Lung (tissue), 16 donors: Measurements from ENCODE around the gene MPP7. TPM values are rescaled to one million over a fixed set of nuclear protein-coding genes. Genes with fewer than 3 reads are reported as not detected.
A peak's percentile ranks its signal among the peaks of the same experiment; 100 is the strongest.

ENCODE experiments used
- ATAC-seq: fragments of 200-7000 bp; cut with Tn5 transposase; one replicate; pipeline ENCODE4 v1.9.1; 2020; ENCODE audit warnings: moderate number of reproducible peaks; ENCODE audit not compliant: insufficient read depth, low FRiP score
- DNase-seq, 3 donors: peaks; one replicate each; pipeline ENCODE4 v3.0.0-alpha.2; 2013 to 2017
- H3K27ac ChIP-seq, 2 donors: one replicate each; pipeline ENCODE4 v1.5.1; 2013; ENCODE audit warnings: mild to moderate bottlenecking in 2 of 2, moderate library complexity in 2 of 2, control low read depth in 1 of 2, inconsistent platforms in 1 of 2, low read depth in 1 of 2, low read length in 1 of 2
- H3K27me3 ChIP-seq, 3 donors: one replicate each; pipeline ENCODE4 v1.5.1; 2013; ENCODE audit warnings: low read length in 2 of 3; ENCODE audit not compliant: control insufficient read depth in 3 of 3, insufficient read depth in 3 of 3
- H3K36me3 ChIP-seq, 4 donors: one replicate each; pipeline ENCODE4 v1.5.1; 2013; ENCODE audit warnings: low read length in 4 of 4, mild to moderate bottlenecking in 1 of 4, moderate library complexity in 1 of 4; ENCODE audit not compliant: control insufficient read depth in 4 of 4, insufficient read depth in 4 of 4
- H3K4me1 ChIP-seq, 5 donors: one replicate each; pipeline ENCODE4 v1.5.1; 2013; ENCODE audit warnings: low read length in 5 of 5, mild to moderate bottlenecking in 2 of 5, moderate library complexity in 1 of 5; ENCODE audit not compliant: control insufficient read depth in 5 of 5, insufficient read depth in 5 of 5
- H3K4me3 ChIP-seq: one replicate; pipeline ENCODE4 v1.5.1; 2013; ENCODE audit warnings: mild to moderate bottlenecking, control low read depth, moderate library complexity
- H3K9ac ChIP-seq, 2 donors: one replicate each; pipeline ENCODE4 v1.5.1; 2013; ENCODE audit warnings: low read length in 2 of 2, control low read depth in 1 of 2; ENCODE audit not compliant: insufficient read depth in 1 of 2
- H3K9me3 ChIP-seq, 4 donors: one replicate each; pipeline ENCODE4 v1.5.1; 2013; ENCODE audit warnings: low read length in 3 of 4, mild to moderate bottlenecking in 1 of 4, moderate library complexity in 1 of 4; ENCODE audit not compliant: control insufficient read depth in 4 of 4, insufficient read depth in 3 of 4
- WGBS, 2 donors: extraction: QIAGEN DNeasy Blood & Tissue Kit; methylation state at CpG; one replicate each; pipeline ENCODE4 v1.1.7; 2013; 5-methylcytosine and 5-hydroxymethylcytosine counted together
- long read RNA-seq, 5 donors: transcript quantifications; one replicate each; lab custom pipeline, GENCODE V29; 2026
- polyA plus RNA-seq, 2 donors: library from polyadenylated mRNA; stranded (reverse); fragments of 200-250 nt; gene quantifications; one replicate each; pipeline ENCODE4 v1.2.1, GENCODE V29; 2013
- total RNA-seq, 2 donors: library from RNA; depleted of rRNA in 1 of 2; stranded (reverse); fragments of >200 nt in 1 of 2; gene quantifications; one replicate each; pipeline ENCODE4 v1.2.1, GENCODE V29; 2014 to 2021
- TF ChIP-seq, protein P1 (sequence below): IDR thresholded peaks from 2 replicates; pipeline ENCODE4 v1.5.1; 2012; ENCODE audit warnings: mild to moderate bottlenecking; ENCODE audit errors: control extremely low read depth, extremely low read depth
- donor health status: control.
- donor health status: control.
- donor health status: Bipolar disorder and iron deficiency.
- donor health status: healthy.
- donor health status: DM: yes; HTN: yes; CAD: no.

Gene MPP7
- total RNA-seq (10 to 100 TPM; 30.8 to 37.2 TPM), polyA plus RNA-seq (1 to 10 TPM; 7.0 to 7.7 TPM)
- long read RNA-seq, donor 1: 0 reads
- long read RNA-seq, donor 2: 0 reads
- long read RNA-seq, donor 3: 0 reads
- long read RNA-seq, donor 4: 0 reads
- long read RNA-seq, donor 5: 0 reads

DNA sequence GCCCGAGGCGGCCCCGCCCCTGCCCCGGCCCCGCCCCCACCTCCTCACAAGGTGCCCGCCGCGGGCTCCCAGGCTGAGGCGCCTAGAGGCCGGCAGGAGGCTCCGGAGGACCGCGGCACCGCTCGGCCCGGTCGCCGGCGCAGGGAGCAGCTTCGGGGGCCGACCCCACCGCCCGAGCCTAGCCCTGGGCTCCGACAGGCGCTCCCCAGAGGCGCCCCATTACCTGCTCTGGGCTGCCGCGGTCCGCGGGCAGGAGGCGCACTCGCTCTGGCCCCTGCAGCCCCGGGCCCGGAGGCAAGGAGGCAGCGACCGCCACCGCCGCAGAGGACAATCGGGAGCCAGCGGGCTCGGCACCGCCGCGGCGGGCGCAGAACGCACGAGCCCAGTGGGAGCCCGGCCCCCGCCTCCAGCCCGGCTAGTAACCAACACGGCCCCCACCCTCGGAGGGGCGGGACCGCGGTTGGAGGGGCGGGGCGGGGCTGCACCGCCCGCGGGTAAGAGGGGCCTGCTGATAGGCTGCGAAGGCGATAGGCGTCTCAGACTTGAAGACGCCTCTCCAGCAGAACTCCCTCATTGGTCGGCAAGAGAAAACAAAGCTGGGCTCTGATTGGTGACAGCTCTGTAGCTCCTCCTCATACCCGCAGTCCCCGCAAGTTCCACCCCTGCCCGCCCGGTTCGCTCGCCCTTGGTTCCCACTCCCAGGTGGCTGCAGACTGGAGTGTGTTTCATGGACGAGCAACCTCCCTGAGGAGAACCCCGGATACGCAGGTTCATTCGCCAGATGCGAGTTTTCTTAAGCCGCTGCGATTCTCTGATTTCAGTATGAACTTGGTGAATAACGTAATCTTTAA is at the start of gene MPP7:
Gene MPP7 (minus strand): TSS at position 427 of the 851 bp plus-strand sequence. CDS start 64,460 bp downstream, outside the sequence.
- Histone ChIP-seq H3K36me3 (no peaks in the 10 kb centered on the region), H3K9ac (peak within 1 kb of the TSS; percentile 30 to 69), H3K4me3 (peak within 1 kb of the TSS; percentile 77), H3K27me3 (peaks cover 0 to 20% (median 0%) of the 10 kb centered on the region in 3 donors), H3K4me1 (peaks cover 0 to 2% (median 0%) of the 10 kb centered on the region in 5 donors), H3K27ac (peak within 1 kb of the TSS; percentile 97), H3K9me3 (no peaks in the 10 kb centered on the region)
- ATAC-seq (peak; percentile 99), DNase-seq (peak; percentile 97 to 99 (median 98))
- 1% methylated on average over 69 to 80 of the region's 80 CpGs for WGBS, 2 donors
- TF ChIP-seq, protein P1, sequence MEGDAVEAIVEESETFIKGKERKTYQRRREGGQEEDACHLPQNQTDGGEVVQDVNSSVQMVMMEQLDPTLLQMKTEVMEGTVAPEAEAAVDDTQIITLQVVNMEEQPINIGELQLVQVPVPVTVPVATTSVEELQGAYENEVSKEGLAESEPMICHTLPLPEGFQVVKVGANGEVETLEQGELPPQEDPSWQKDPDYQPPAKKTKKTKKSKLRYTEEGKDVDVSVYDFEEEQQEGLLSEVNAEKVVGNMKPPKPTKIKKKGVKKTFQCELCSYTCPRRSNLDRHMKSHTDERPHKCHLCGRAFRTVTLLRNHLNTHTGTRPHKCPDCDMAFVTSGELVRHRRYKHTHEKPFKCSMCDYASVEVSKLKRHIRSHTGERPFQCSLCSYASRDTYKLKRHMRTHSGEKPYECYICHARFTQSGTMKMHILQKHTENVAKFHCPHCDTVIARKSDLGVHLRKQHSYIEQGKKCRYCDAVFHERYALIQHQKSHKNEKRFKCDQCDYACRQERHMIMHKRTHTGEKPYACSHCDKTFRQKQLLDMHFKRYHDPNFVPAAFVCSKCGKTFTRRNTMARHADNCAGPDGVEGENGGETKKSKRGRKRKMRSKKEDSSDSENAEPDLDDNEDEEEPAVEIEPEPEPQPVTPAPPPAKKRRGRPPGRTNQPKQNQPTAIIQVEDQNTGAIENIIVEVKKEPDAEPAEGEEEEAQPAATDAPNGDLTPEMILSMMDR: peak; percentile 13

DNA sequence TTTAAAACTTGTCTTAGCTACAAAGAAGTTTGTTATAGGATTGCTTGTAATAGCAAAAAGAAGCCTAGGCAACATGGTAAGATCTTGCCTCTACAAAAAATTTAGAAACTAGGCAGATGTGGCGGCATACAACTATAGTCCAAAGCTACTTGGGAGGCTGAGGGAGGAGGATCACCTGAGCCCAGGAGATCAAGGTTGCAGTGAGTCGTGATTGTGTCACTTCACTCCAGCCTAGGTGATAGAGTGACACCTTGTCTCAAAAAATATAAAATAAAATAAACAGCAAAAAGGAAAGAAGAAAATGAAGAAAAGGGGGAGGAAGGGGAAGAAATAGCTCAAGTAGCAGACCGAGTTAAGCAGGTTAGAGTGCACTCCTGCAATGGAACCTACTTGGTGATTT is 47.0 kb upstream of the MPP7 start:
- no peaks in the 10 kb centered on the region for H3K9me3 ChIP-seq
- H3K27me3 ChIP-seq: no peaks in the 10 kb centered on the region
- WGBS, 2 donors: 32 to 56% methylated on average over 3 of the region's 3 CpGs
- no peak overlapping the region for H3K4me3 ChIP-seq
- no peak overlapping the region for H3K9ac ChIP-seq
- no peak overlapping the region for H3K27ac ChIP-seq
- DNase-seq (no peak), ATAC-seq (no peak)
- no peaks in the 10 kb centered on the region for H3K36me3 ChIP-seq
- no peaks in the 10 kb centered on the region for H3K4me1 ChIP-seq
- TF ChIP-seq, protein P1: no peak

DNA sequence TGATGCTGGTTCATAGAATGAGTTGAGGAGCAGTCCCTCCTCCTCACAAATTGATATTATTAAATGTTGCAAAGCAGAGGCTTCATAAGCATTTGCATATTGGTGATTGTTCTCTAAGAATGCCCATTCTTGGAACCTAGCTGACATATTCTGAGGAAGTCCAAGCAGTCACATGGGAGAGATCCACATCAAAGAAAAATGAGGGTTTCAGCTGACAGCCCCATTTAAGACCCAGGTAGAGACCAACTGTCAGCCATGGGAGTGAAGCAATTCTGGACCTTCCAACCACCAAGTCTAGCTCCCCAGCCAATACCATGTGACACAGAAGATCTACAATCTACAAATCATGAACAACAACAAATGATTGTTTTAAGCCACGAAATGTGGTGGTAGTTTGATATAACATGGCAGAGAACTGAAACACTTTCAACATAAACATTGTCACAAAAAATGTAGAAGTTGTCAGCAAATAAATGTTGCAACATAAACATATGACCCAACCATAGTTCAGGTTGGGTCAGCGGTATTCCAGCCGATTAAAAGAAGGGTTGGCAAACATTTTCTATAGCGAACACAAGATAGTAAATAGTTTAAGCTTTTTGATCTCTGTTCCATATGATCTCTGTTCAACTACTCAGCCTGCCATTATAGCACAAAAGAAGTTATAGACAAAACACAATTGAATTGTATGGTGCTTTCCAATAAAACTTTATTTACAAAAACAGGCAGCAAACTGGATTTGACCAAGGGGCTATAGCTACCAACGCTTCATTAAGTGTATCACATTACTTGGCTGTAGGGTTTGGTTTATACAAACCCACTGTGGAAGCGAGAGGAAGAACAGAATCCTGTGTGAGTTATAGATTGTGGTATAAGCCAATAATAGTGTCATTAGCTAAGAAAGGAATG is 41.4 kb upstream of the MPP7 start:
- no peak for ATAC-seq
- Histone ChIP-seq H3K27me3 (no peaks in the 10 kb centered on the region), H3K9ac (no peak overlapping the region), H3K27ac (no peak overlapping the region), H3K4me3 (no peak overlapping the region), H3K9me3 (no peaks in the 10 kb centered on the region), H3K36me3 (no peaks in the 10 kb centered on the region), H3K4me1 (no peaks in the 10 kb centered on the region)
- 73 to 74% methylated on average over 6 of the region's 6 CpGs for WGBS, 2 donors
- DNase-seq: no peak
- TF ChIP-seq, protein P1: no peak
